Nephron (organoid): ENCODE measurements around the gene MAD2L1BP.
A peak's percentile ranks its signal among the peaks of the same experiment; 100 is the strongest.
"Not testable (repeated sequence)": the region's sequence is repeated elsewhere in the genome, so short reads cannot be mapped to it uniquely, and the experiment has no call there.

Experiments
- H3K27ac Mint-ChIP-seq, 3 experiments: 2 replicates each; pipeline ENCODE4 v1.8.0; 2020; ENCODE audit warnings: mixed read lengths in 3 of 3, mild to moderate bottlenecking in 2 of 3, moderate library complexity in 1 of 3
- H3K27me3 Mint-ChIP-seq: 2 replicates; pipeline ENCODE4 v1.8.0; 2021; ENCODE audit warnings: low read depth, mild to moderate bottlenecking, moderate library complexity, mixed read lengths
- H3K36me3 Mint-ChIP-seq: 2 replicates; pipeline ENCODE4 v1.8.0; 2020; ENCODE audit warnings: low read depth, mixed read lengths
- H3K4me1 Mint-ChIP-seq: 2 replicates; pipeline ENCODE4 v1.8.0; 2020; ENCODE audit warnings: mixed read lengths
- H3K4me3 Mint-ChIP-seq, 3 experiments: 2 replicates each; pipeline ENCODE4 v1.8.0; 2020; ENCODE audit warnings: mild to moderate bottlenecking in 3 of 3, mixed read lengths in 3 of 3, moderate library complexity in 2 of 3
- H3K9me3 Mint-ChIP-seq: 2 replicates; pipeline ENCODE4 v1.8.0; 2020; ENCODE audit warnings: mixed read lengths
- TF ChIP-seq, protein P1 (sequence below), 3 experiments: fragments of 200-600 bp; sonication (generic); IDR thresholded peaks; one replicate each; pipeline ENCODE4 v1.5.0; 2021; ENCODE audit warnings: antibody characterized with exemption in 3 of 3; ENCODE audit not compliant: unreplicated experiment in 3 of 3

Gene MAD2L1BP, protein sequence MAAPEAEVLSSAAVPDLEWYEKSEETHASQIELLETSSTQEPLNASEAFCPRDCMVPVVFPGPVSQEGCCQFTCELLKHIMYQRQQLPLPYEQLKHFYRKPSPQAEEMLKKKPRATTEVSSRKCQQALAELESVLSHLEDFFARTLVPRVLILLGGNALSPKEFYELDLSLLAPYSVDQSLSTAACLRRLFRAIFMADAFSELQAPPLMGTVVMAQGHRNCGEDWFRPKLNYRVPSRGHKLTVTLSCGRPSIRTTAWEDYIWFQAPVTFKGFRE

DNA sequence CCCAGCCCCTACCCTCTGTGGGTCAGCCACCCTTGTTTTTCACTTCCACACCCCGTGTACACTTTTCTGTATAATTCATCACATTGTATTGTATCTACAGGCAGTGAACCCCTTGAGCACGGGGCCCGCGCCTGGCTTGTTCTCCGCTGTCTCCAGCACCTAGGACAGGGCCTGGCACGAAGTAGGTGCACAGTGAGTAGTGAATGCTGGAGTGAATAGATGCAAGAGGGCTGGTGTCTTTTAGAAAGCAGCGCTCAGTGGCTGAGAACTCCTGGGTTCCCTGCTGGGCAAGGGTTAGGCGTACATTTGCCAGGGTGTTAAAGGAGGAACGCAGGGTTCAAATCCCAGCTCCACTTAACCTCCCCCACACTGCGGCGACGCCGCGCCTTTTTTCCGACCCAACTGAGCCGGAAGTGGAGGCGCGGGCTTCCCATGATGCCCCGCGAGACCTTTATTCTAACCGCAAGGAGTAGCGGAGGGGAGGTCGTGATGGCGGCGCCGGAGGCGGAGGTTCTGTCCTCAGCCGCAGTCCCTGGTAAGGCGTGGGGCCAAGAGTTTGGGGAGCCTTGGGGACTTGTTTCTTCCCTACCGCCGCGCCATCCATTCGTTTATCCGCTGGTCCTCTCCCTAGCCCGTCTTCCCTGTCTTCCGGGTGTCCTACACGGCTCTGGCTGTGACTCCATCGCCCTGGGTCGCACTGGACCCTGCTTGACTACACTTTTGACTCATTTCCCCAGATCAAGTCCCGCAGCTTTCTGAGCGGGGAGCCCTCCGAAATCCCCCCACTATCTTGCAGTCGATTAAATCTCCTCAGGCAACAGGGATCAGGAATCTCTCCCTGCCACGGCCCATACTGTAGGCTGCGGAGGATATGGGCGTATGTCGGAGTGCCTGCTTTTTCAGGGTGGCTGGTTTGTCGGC is at the start of gene MAD2L1BP:
Gene MAD2L1BP (plus strand): TSS at position 454 of the 921 bp plus-strand sequence. CDS start 36 bp downstream, at position 490.
- Mint-ChIP-seq H3K4me3 (peak within 1 kb of the TSS; percentile 98 to 100 (median 99)), H3K27me3 (no peaks in the 10 kb centered on the region), H3K36me3 (peaks cover 20% of the 10 kb centered on the region), H3K4me1 (peaks cover 41% of the 10 kb centered on the region), H3K27ac (peak within 1 kb of the TSS; percentile 95 to 98 (median 96)), H3K9me3 (no peaks in the 10 kb centered on the region)
- TF ChIP-seq, protein P1, sequence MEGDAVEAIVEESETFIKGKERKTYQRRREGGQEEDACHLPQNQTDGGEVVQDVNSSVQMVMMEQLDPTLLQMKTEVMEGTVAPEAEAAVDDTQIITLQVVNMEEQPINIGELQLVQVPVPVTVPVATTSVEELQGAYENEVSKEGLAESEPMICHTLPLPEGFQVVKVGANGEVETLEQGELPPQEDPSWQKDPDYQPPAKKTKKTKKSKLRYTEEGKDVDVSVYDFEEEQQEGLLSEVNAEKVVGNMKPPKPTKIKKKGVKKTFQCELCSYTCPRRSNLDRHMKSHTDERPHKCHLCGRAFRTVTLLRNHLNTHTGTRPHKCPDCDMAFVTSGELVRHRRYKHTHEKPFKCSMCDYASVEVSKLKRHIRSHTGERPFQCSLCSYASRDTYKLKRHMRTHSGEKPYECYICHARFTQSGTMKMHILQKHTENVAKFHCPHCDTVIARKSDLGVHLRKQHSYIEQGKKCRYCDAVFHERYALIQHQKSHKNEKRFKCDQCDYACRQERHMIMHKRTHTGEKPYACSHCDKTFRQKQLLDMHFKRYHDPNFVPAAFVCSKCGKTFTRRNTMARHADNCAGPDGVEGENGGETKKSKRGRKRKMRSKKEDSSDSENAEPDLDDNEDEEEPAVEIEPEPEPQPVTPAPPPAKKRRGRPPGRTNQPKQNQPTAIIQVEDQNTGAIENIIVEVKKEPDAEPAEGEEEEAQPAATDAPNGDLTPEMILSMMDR (IDR thresholded peaks at IDR 0.05; ENCODE audit: unreplicated experiment in 3 of 3): no peak

DNA sequence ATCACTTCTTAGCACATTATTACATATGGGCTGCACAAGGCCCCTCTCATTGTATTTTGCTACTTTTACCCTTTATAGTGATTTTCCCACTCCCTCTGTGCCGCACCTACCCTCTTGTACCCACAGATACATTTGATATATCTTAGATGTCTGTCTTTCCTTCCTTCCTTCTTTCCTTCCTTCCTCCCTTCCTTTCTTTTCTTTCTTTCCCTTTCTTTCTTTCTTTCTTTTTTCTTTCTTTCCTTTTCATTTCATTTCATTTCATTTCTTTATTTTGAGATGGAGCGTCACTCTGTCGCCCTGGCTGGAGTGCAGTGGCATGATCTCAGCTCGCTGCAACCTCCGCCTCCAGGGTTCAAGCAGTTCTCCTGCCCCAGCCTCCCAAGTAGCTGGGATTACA is 47.4 kb upstream of the MAD2L1BP start:
- Mint-ChIP-seq H3K9me3 (no peaks in the 10 kb centered on the region), H3K4me1 (no peaks in the 10 kb centered on the region), H3K27me3 (no peaks in the 10 kb centered on the region), H3K27ac (no peak overlapping the region), H3K36me3 (peaks cover 58% of the 10 kb centered on the region), H3K4me3 (no peak overlapping the region)
- TF ChIP-seq, protein P1 (IDR thresholded peaks at IDR 0.05; ENCODE audit: unreplicated experiment in 3 of 3): no peak

DNA sequence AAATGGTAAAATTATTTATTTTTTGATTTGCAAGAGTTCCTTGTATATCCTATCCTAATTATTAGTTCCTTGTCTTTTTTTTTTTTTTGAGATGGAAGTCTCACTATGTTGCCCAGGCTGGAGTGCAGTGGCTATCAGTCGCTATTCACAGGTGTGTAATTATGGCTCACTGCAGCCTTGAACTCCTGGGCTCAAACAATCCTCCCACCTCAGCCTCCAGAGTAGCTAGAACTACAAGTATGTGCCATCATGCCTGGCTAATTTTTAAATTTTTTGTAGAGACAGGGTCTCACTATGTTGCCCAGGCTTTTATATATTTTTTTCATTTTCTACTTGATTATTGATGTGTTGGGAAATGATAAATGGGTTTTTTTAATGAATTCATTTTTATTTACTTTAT is 46.1 kb upstream of the MAD2L1BP start:
- peaks cover 45% of the 10 kb centered on the region for H3K36me3 Mint-ChIP-seq
- H3K27me3 Mint-ChIP-seq, H3K4me1 Mint-ChIP-seq, H3K9me3 Mint-ChIP-seq, H3K4me3 Mint-ChIP-seq, H3K27ac Mint-ChIP-seq: not testable (repeated sequence)

DNA sequence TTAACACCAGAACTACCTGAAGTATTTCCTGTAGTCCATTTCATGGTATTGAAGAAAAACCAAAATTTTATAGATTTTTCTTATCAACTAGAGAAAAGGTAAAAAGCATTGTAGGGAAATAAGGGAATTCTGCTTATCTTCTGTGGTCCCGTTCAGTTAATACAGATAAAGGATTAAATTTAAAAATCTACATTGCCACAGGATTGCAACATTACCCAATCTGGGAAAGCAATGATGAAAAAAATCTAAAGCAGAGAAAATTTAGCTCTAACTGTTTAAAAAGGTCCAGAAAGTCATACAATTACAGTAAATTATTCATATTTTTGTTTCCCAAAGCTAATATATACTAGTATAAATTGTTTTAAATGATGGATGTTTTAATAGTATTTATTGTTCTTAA is 41.7 kb upstream of the MAD2L1BP start:
- peaks cover 34% of the 10 kb centered on the region for H3K36me3 Mint-ChIP-seq
- H3K27ac Mint-ChIP-seq: no peak overlapping the region
- H3K4me3 Mint-ChIP-seq: no peak overlapping the region
- TF ChIP-seq, protein P1 (IDR thresholded peaks at IDR 0.05; ENCODE audit: unreplicated experiment in 3 of 3): no peak
- no peaks in the 10 kb centered on the region for H3K9me3 Mint-ChIP-seq
- H3K27me3 Mint-ChIP-seq: no peaks in the 10 kb centered on the region
- H3K4me1 Mint-ChIP-seq: no peaks in the 10 kb centered on the region

DNA sequence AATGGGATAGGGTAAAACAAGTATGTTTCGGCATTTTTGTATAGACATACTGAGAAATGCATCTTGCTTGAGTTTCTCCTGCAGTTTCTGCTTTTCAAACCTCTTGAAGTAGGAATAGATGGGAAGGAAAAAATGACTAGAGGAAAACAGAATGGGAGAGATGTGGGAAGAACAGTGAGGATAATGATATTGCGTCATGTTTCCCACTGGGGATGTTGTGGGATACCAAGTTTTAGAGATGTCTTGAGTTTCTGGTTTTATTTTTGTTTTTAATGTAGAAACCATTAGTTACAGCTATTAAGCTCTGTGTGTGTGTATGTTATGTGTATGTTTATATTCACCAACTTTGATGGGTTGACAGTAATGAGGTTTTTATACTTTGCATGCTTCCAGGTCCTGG is 35.0 kb upstream of the MAD2L1BP start:
- TF ChIP-seq, protein P1 (IDR thresholded peaks at IDR 0.05; ENCODE audit: unreplicated experiment in 3 of 3): no peak
- no peaks in the 10 kb centered on the region for H3K27me3 Mint-ChIP-seq
- H3K36me3 Mint-ChIP-seq: peaks cover 47% of the 10 kb centered on the region
- H3K27ac Mint-ChIP-seq: no peak overlapping the region
- H3K4me3 Mint-ChIP-seq: no peak overlapping the region
- no peaks in the 10 kb centered on the region for H3K4me1 Mint-ChIP-seq
- H3K9me3 Mint-ChIP-seq: no peaks in the 10 kb centered on the region

DNA sequence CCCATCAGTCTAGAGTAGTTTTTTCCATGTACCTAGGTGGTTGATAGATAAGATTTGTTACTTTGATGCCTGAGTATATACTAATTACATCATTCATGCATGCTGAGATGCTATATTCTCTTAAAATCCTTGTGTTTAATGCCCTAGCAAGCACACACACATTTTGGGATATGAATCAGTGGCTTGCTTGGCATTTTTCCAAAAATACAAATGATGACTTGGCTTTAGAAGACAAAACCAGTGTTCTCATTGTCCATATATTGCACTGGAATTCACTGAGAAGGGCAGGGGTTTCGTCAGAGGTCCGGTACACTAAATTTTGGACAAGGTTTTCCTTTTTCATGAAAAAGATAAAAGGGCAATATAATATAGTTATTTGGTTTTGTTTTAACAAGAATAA is 31.5 kb upstream of the MAD2L1BP start:
- H3K4me1 Mint-ChIP-seq: no peaks in the 10 kb centered on the region
- H3K27ac Mint-ChIP-seq: no peak overlapping the region
- TF ChIP-seq, protein P1 (IDR thresholded peaks at IDR 0.05; ENCODE audit: unreplicated experiment in 3 of 3): no peak
- peaks cover 41% of the 10 kb centered on the region for H3K36me3 Mint-ChIP-seq
- no peak overlapping the region for H3K4me3 Mint-ChIP-seq
- no peaks in the 10 kb centered on the region for H3K27me3 Mint-ChIP-seq
- no peaks in the 10 kb centered on the region for H3K9me3 Mint-ChIP-seq
